Measurements from ENCODE around the gene JAK1.

JAK1 gene

DNA sequence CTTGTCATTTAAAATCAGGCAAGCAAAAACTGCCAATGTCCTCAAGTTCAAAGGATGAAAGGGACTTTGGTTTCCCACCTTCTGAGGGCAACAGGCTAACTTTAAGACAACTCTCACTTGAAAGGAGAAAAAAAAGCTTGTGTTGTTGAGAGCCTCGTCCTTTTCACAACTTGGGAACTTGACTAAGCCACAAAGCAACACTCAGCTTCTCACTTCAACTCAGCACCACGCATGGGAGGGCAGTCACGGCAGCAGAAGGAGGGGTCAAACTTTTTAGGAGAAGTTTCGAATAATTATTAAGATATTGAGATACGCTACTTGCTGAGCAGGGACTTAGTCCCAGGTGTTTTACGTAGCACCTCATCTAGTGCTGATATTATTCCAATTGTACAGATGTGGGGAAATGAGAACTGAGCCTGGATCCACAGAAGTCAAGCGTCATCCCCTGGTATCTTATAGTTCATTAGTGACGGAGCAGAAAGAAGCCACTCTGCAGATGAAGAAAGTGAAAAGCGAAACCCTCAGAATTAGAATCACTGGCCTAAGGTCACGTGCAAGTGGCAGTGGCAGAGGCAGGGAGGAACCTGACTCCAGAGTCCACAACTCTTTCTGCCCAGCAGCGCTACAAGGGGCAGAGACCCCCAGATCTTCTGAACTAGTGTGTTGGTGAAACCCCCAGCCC lies 83.6 kb downstream of the JAK1 start:
- TF ChIP-seq, protein P1, sequence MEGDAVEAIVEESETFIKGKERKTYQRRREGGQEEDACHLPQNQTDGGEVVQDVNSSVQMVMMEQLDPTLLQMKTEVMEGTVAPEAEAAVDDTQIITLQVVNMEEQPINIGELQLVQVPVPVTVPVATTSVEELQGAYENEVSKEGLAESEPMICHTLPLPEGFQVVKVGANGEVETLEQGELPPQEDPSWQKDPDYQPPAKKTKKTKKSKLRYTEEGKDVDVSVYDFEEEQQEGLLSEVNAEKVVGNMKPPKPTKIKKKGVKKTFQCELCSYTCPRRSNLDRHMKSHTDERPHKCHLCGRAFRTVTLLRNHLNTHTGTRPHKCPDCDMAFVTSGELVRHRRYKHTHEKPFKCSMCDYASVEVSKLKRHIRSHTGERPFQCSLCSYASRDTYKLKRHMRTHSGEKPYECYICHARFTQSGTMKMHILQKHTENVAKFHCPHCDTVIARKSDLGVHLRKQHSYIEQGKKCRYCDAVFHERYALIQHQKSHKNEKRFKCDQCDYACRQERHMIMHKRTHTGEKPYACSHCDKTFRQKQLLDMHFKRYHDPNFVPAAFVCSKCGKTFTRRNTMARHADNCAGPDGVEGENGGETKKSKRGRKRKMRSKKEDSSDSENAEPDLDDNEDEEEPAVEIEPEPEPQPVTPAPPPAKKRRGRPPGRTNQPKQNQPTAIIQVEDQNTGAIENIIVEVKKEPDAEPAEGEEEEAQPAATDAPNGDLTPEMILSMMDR (IDR thresholded peaks at IDR 0.05; ENCODE audit: extremely low read depth, insufficient read depth, missing control alignments), result no peak
- in situ Hi-C loops (cut with MboI; ENCODE audit: low pct_unique_long_range_greater_than_20kb, low sequenced_read_pairs, unreplicated experiment), result no loop called here
- DNase-seq (ENCODE audit: low spot score), result peak; percentile 42

DNA sequence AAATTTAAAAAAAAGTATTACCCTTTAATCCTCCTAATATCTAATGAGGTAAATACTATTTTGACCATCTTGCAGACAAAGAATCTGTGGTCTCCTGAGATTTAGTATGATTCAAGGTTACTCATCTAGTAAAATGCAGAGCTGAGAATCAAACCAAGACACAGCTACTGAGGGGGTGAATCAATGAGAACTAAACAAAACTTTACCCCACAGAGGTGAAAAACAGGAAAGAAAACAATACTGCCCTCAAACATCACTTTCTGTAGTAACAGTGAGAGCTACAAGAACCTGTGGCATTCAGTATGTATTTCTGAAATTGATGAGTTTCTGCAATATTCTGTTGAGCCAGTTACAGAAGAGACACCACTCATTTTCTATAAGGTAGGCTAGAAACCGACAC lies 85.1 kb downstream of the JAK1 start:
- TF ChIP-seq, protein P1 (IDR thresholded peaks at IDR 0.05; ENCODE audit: extremely low read depth, insufficient read depth, missing control alignments), result no peak
- in situ Hi-C loops (cut with MboI; ENCODE audit: low pct_unique_long_range_greater_than_20kb, low sequenced_read_pairs, unreplicated experiment), result no loop called here
- DNase-seq (ENCODE audit: low spot score), result no peak

DNA sequence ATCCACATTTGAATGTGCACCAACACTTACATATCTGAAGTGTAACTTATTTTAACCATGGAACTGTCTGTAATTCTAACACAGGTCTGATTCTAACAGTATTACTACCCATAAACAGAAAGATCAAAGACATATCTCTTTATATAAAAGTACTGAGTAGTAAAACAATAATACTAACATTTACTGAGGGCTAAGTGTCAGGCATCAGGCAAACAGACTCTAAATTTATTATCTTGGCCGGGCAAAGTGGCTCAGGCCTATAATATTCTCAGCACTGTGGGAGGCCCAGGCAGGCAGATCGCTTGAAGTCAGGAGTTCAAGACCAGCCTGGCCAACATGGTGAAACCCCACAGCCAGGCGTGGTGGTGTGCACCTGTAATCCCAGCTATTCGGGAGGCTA lies 85.9 kb downstream of the JAK1 start:
- TF ChIP-seq, protein P1 (IDR thresholded peaks at IDR 0.05; ENCODE audit: extremely low read depth, insufficient read depth, missing control alignments), result no peak
- DNase-seq (ENCODE audit: low spot score), result no peak
- in situ Hi-C loops (cut with MboI; ENCODE audit: low pct_unique_long_range_greater_than_20kb, low sequenced_read_pairs, unreplicated experiment), result no loop called here

DNA sequence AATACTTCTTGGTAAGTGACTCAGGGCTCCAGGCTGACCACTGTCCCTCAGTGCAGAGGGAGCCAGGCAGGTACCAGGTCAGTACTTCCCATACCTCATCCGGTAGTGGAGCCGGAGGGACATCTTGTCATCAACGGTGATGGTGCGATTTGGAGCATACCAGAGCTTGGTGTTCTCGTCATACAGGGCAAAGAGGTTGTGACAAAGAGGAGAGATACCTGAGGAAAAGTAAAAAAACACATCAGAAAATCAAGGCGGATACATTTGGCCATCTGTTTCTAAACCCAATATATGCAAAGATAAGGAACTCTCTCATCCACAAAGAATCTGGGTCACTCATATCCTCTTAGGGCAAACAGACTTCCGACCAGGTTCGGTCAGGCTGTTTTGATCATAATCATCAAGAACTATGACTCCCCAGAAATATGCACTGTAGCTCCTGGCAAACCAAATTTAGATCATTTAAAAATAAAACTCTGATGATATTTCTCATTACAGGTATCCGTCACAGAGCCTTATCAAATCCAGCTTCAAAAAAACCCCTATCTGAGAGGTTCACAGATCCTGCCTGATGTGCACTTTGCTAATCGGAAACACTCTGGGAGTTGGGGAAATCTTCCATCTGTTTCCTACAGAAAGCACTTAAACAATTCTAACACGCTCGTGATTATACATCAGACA lies 87.3 kb downstream of the JAK1 start:
- in situ Hi-C loops (cut with MboI; ENCODE audit: low pct_unique_long_range_greater_than_20kb, low sequenced_read_pairs, unreplicated experiment), result no loop called here
- no peak for DNase-seq (ENCODE audit: low spot score)
- TF ChIP-seq, protein P1 (IDR thresholded peaks at IDR 0.05; ENCODE audit: extremely low read depth, insufficient read depth, missing control alignments), result no peak

DNA sequence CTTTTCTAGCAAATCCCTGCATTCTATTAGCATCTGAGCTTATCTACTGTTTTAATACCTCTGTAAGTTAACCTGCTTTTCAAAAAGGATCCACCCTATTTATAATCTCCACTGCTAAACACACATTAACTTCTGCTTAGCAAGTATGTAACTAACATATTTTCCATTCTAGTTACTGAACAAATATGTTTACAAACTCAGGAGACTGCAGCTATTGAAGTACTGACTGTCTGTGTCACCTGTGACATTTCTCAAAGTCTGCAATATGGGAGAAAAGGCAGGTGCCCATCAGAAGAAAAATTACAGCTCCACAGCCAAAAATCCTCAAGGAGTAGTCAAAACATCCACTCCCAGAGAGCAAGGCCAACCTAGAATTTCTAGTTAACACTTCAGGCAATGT lies 88.3 kb downstream of the JAK1 start:
- in situ Hi-C loops (cut with MboI; ENCODE audit: low pct_unique_long_range_greater_than_20kb, low sequenced_read_pairs, unreplicated experiment), result no loop called here
- TF ChIP-seq, protein P1 (IDR thresholded peaks at IDR 0.05; ENCODE audit: extremely low read depth, insufficient read depth, missing control alignments), result no peak
- no peak for DNase-seq (ENCODE audit: low spot score)

DNA sequence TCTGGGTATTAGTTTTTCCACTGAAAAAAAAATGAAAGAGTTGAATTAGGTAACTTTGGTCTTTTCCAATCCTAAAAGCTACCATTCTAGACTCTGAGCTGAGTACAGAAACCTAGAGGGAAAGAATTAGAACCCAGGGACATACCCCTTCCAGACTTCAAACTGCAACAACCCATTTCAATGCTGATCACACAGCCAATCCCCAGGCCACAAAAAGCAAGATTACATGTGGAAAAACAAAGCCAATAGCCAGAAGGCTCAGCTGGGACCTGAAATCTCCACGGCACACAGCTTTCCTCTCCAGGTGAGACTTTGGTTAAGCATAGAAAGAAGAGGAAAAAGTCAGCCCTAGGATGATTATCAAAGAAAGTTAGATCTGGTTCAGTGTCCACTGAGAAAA lies 88.8 kb downstream of the JAK1 start:
- no peak for DNase-seq (ENCODE audit: low spot score)
- in situ Hi-C loops (cut with MboI; ENCODE audit: low pct_unique_long_range_greater_than_20kb, low sequenced_read_pairs, unreplicated experiment), result no loop called here
- TF ChIP-seq, protein P1 (IDR thresholded peaks at IDR 0.05; ENCODE audit: extremely low read depth, insufficient read depth, missing control alignments), result no peak

Data from GM13977 (cell line).